IPS-15b (cell line): ENCODE measurements around the gene CEP131.
"Not testable (repeated sequence)": the region's sequence is repeated elsewhere in the genome, so short reads cannot be mapped to it uniquely, and the experiment has no call there.

Experiments used
- H3K27me3 ChIP-seq: one replicate; pipeline ENCODE4 v1.6.1; 2013; ENCODE audit warnings: low read length; ENCODE audit not compliant: control insufficient read depth, insufficient read depth
- H3K36me3 ChIP-seq: one replicate; pipeline ENCODE4 v1.6.1; 2013; ENCODE audit warnings: low read length; ENCODE audit not compliant: control insufficient read depth, insufficient read depth
- H3K4me1 ChIP-seq: one replicate; pipeline ENCODE4 v1.6.1; 2013; ENCODE audit warnings: mild to moderate bottlenecking, low read length; ENCODE audit not compliant: control insufficient read depth, insufficient read depth
- H3K4me3 ChIP-seq: one replicate; pipeline ENCODE4 v1.5.1; 2013; ENCODE audit warnings: low read depth, low read length
- H3K9ac ChIP-seq: one replicate; pipeline ENCODE4 v1.6.1; 2013; ENCODE audit warnings: low read depth, mild to moderate bottlenecking, low read length
- H3K9me3 ChIP-seq: one replicate; pipeline ENCODE4 v1.6.1; 2013; ENCODE audit warnings: mild to moderate bottlenecking, low read length; ENCODE audit not compliant: control insufficient read depth, insufficient read depth

CEP131 gene

GRCh38 chr17:81156866-81157805 is 65.6 kb downstream of the CEP131 start:
- Histone ChIP-seq H3K4me3 (no peak overlapping the region), H3K27me3 (no peaks in the 10 kb centered on the region), H3K9ac (no peak overlapping the region), H3K9me3 (no peaks in the 10 kb centered on the region), H3K4me1 (no peaks in the 10 kb centered on the region), H3K36me3 (no peaks in the 10 kb centered on the region)

GRCh38 chr17:81154961-81155360 is 67.8 kb downstream of the CEP131 start:
- Histone ChIP-seq H3K27me3 (no peaks in the 10 kb centered on the region), H3K36me3 (no peaks in the 10 kb centered on the region), H3K9ac (no peak overlapping the region), H3K4me1 (no peaks in the 10 kb centered on the region), H3K9me3 (no peaks in the 10 kb centered on the region), H3K4me3 (no peak overlapping the region)

- H3K9me3 ChIP-seq, H3K27me3 ChIP-seq, H3K36me3 ChIP-seq, H3K4me1 ChIP-seq, H3K9ac ChIP-seq, H3K4me3 ChIP-seq: not testable (repeated sequence)
Measured at GRCh38 chr17:81154016-81154415, 68.7 kb downstream of the CEP131 start.

- Histone ChIP-seq H3K27me3 (no peaks in the 10 kb centered on the region), H3K4me1 (no peaks in the 10 kb centered on the region), H3K9ac (no peak overlapping the region), H3K9me3 (no peaks in the 10 kb centered on the region), H3K36me3 (no peaks in the 10 kb centered on the region), H3K4me3 (no peak overlapping the region)
Measured at GRCh38 chr17:81153340-81153803, 69.4 kb downstream of the CEP131 start.

- Histone ChIP-seq H3K4me1 (no peaks in the 10 kb centered on the region), H3K36me3 (no peaks in the 10 kb centered on the region), H3K9ac (no peak overlapping the region), H3K27me3 (no peaks in the 10 kb centered on the region), H3K9me3 (no peaks in the 10 kb centered on the region), H3K4me3 (no peak overlapping the region)
Measured at GRCh38 chr17:81152288-81152828, 70.4 kb downstream of the CEP131 start.

GRCh38 chr17:81151278-81151677 is 71.5 kb downstream of the CEP131 start:
- Histone ChIP-seq H3K4me3 (no peak overlapping the region), H3K27me3 (no peaks in the 10 kb centered on the region), H3K36me3 (no peaks in the 10 kb centered on the region), H3K4me1 (no peaks in the 10 kb centered on the region), H3K9ac (no peak overlapping the region), H3K9me3 (no peaks in the 10 kb centered on the region)

- no peaks in the 10 kb centered on the region for H3K36me3 ChIP-seq
- no peak overlapping the region for H3K4me3 ChIP-seq
- no peak overlapping the region for H3K9ac ChIP-seq
- no peaks in the 10 kb centered on the region for H3K27me3 ChIP-seq
- no peaks in the 10 kb centered on the region for H3K9me3 ChIP-seq
- no peaks in the 10 kb centered on the region for H3K4me1 ChIP-seq
Measured at GRCh38 chr17:81150377-81151077, 72.2 kb downstream of the CEP131 start.

GRCh38 chr17:81148986-81149533 is 73.7 kb downstream of the CEP131 start:
- Histone ChIP-seq H3K36me3 (no peaks in the 10 kb centered on the region), H3K9ac (no peak overlapping the region), H3K9me3 (no peaks in the 10 kb centered on the region), H3K4me1 (no peaks in the 10 kb centered on the region), H3K27me3 (no peaks in the 10 kb centered on the region), H3K4me3 (no peak overlapping the region)

- H3K36me3 ChIP-seq = no peaks in the 10 kb centered on the region
- no peak overlapping the region for H3K9ac ChIP-seq
- no peaks in the 10 kb centered on the region for H3K27me3 ChIP-seq
Measured at GRCh38 chr17:81148571-81148970, 74.2 kb downstream of the CEP131 start.

GRCh38 chr17:81147701-81148100 is 75.1 kb downstream of the CEP131 start:
- Histone ChIP-seq H3K4me1 (no peaks in the 10 kb centered on the region), H3K4me3 (no peak overlapping the region), H3K36me3 (no peaks in the 10 kb centered on the region), H3K27me3 (no peaks in the 10 kb centered on the region), H3K9ac (no peak overlapping the region), H3K9me3 (no peaks in the 10 kb centered on the region)

More at GRCh38 chr17:81148571-81148970, 74.2 kb downstream of the CEP131 start:
- H3K9me3 ChIP-seq = no peaks in the 10 kb centered on the region
- no peaks in the 10 kb centered on the region for H3K4me1 ChIP-seq
- H3K4me3 ChIP-seq = no peak overlapping the region

- not testable (repeated sequence) for H3K4me1 ChIP-seq, H3K27me3 ChIP-seq, H3K9ac ChIP-seq, H3K36me3 ChIP-seq, H3K4me3 ChIP-seq, H3K9me3 ChIP-seq
Measured at GRCh38 chr17:81146208-81146607, 76.6 kb downstream of the CEP131 start.
